Right atrium auricular region (tissue), 2 donors: Measurements from ENCODE around the gene DUS3L. TPM values are rescaled to one million over a fixed set of nuclear protein-coding genes. Genes with fewer than 3 reads are reported as not detected.

Experiments
- DNase-seq: peaks from one replicate; pipeline ENCODE4 v3.0.0-alpha.2; 2019; ENCODE audit warnings: low spot score
- H3K27ac ChIP-seq, 2 donors: fragments of 200-600 bp; sonication (generic); 1 replicate in 1 of 2; 2 replicates in 1 of 2; pipeline ENCODE4 v1.5.1; 2016 to 2019
- H3K27me3 ChIP-seq, 2 donors: fragments of 200-600 bp; sonication (generic); one replicate each; pipeline versions ENCODE4 v1.5.1 to v1.6.0; 2017 to 2019
- H3K36me3 ChIP-seq: fragments of 200-600 bp; sonication (generic); one replicate; pipeline ENCODE4 v1.5.1; 2016
- H3K4me1 ChIP-seq, 2 donors: fragments of 200-600 bp; sonication (generic); one replicate each; pipeline versions ENCODE4 v1.5.1 to v1.6.0; 2017 to 2019
- H3K4me3 ChIP-seq, 2 donors: fragments of 200-600 bp; sonication (generic); 1 replicate in 1 of 2; 2 replicates in 1 of 2; pipeline ENCODE4 v1.5.1; 2017 to 2019; ENCODE audit warnings: mild to moderate bottlenecking in 1 of 2, moderate library complexity in 1 of 2
- H3K9me3 ChIP-seq, 2 donors: fragments of 200-600 bp; sonication (generic); one replicate each; pipeline ENCODE4 v1.5.1; 2019
- CTCF ChIP-seq, 2 donors: fragments of 200-600 bp; sonication (generic); IDR thresholded peaks; one replicate each; pipeline ENCODE4 v1.5.1; 2019; ENCODE audit warnings: antibody characterized with exemption in 2 of 2
- total RNA-seq, 2 donors: library from RNA; depleted of rRNA; stranded (reverse); fragments of >200 nt; gene quantifications; one replicate each; pipeline ENCODE4 v1.1.0, GENCODE V29; 2016

Gene DUS3L
- total RNA-seq = 10 to 100 TPM; 12.1 to 24.8 TPM

GRCh38 chr19:5790559-5791520, at the start of gene DUS3L:
TSS of gene DUS3L (minus strand) at chr19:5791163. CDS start at chr19:5791141, 22 bp downstream.
- TF ChIP-seq CTCF (IDR thresholded peaks at IDR 0.05) = no peak
- H3K9me3 ChIP-seq = no peaks in the 10 kb centered on the region
- H3K27me3 ChIP-seq = no peaks in the 10 kb centered on the region
- peaks cover 44% of the 10 kb centered on the region for H3K36me3 ChIP-seq
- H3K4me3 ChIP-seq = peak within 1 kb of the TSS; percentile 71 to 95
- peak; percentile 98 for DNase-seq
- peak within 1 kb of the TSS; percentile 95 to 100 for H3K27ac ChIP-seq
- peaks cover 0 to 7% of the 10 kb centered on the region in 2 donors for H3K4me1 ChIP-seq

- no peak for TF ChIP-seq CTCF (IDR thresholded peaks at IDR 0.05)
- Histone ChIP-seq H3K27ac (no peak within 1 kb of the TSS), H3K9me3 (no peaks in the 10 kb centered on the region)
These were observed 48.4 kb upstream of the DUS3L start, which contains the start of gene FUT6 for GRCh38 chr19:5839065-5840017. TSS of gene FUT6 (minus strand) at chr19:5839702. CDS start at chr19:5832567, 7,135 bp downstream.

GRCh38 chr19:5838353-5839064, 47.5 kb upstream of the DUS3L start:
- TF ChIP-seq CTCF (IDR thresholded peaks at IDR 0.05) = no peak
- DNase-seq = no peak
- no peak overlapping the region for H3K4me3 ChIP-seq
- no peak overlapping the region for H3K27ac ChIP-seq
- no peaks in the 10 kb centered on the region for H3K4me1 ChIP-seq
- H3K27me3 ChIP-seq = no peaks in the 10 kb centered on the region
- H3K9me3 ChIP-seq = no peaks in the 10 kb centered on the region
- H3K36me3 ChIP-seq = no peaks in the 10 kb centered on the region

More at GRCh38 chr19:5839065-5840017, 48.4 kb upstream of the DUS3L start, which contains the start of gene FUT6:
- Histone ChIP-seq H3K36me3 (no peaks in the 10 kb centered on the region), H3K4me1 (no peaks in the 10 kb centered on the region), H3K27me3 (no peaks in the 10 kb centered on the region), H3K4me3 (no peak within 1 kb of the TSS)
- no peak for DNase-seq

GRCh38 chr19:5837761-5838352, 46.9 kb upstream of the DUS3L start:
- Histone ChIP-seq H3K4me1 (no peaks in the 10 kb centered on the region), H3K9me3 (no peaks in the 10 kb centered on the region), H3K27me3 (no peaks in the 10 kb centered on the region), H3K36me3 (no peaks in the 10 kb centered on the region), H3K4me3 (no peak overlapping the region), H3K27ac (no peak overlapping the region)
- DNase-seq = no peak
- TF ChIP-seq CTCF (IDR thresholded peaks at IDR 0.05) = no peak
